ENCODE measurements around the gene COMMD4. TPM values are rescaled to one million over a fixed set of nuclear protein-coding genes. Genes with fewer than 3 reads are reported as not detected.

The COMMD4 gene
- total and polyA plus RNA-seq, 10 of the 15 experiments (the other 5 are each of a cell fraction or from before 2014, with no cell fraction given) = 14.5 to 118 (median 75.3) TPM

- Histone ChIP-seq H3K9ac (ENCODE audit: control insufficient read depth, insufficient read depth, low read length) (no peak overlapping the region), H3K9me3 (replicated peaks; ENCODE audit: control insufficient read depth, insufficient read depth, low read length) (no peaks in the 10 kb centered on the region), H3K4me3 (no peak overlapping the region), H3K4me2 (ENCODE audit: control insufficient read depth, insufficient read depth) (no peak overlapping the region), H4K20me1 (ENCODE audit: control insufficient read depth, insufficient read depth) (no peaks in the 10 kb centered on the region), H3K27ac (ENCODE audit: control insufficient read depth, insufficient read depth) (no peak overlapping the region), H3K79me2 (ENCODE audit: control insufficient read depth, insufficient read depth, low read length) (no peaks in the 10 kb centered on the region), H2AFZ (ENCODE audit: control insufficient read depth, low read depth, low read length) (no peak overlapping the region), H3K36me3 (ENCODE audit: control insufficient read depth in 2 of 2, insufficient read depth in 2 of 2, low read length in 1 of 2) (no peaks in the 10 kb centered on the region), H3K27me3 (replicated peaks in 1 of 2; ENCODE audit: control insufficient read depth in 2 of 2, insufficient read depth in 2 of 2, low read length in 1 of 2) (no peaks in the 10 kb centered on the region), H3K4me1 (ENCODE audit: control insufficient read depth, insufficient read depth, low read length) (no peaks in the 10 kb centered on the region)
- ChIA-PET POLR2A (no interaction called here), CTCF (interaction anchor here (2.9 kb wide), 1 partner anchor 40 kb away, joined by 8 read pairs; the partner anchor contains the start of gene MAN2C1), RAD21 (ENCODE audit: unreplicated experiment) (no interaction called here), SMC1A (ENCODE audit: uncharacterized antibody, unreplicated experiment) (interaction anchor here (1.0 kb wide), 1 partner anchor 20 kb away, joined by 3 read pairs; no protein-coding TSS in a partner anchor)
- intact Hi-C loops (cut with micrococcal nuclease; ENCODE audit: unreplicated experiment) (no loop called here), in situ Hi-C loops (cut with MboI) (no loop called here)
- BruUV-seq (replicated peaks) = no TSS peak
- ATAC-seq (no peak), DNase-seq (ENCODE audit: low read depth, low spot score) (no peak), FAIRE-seq (no peak)
- WGBS (ENCODE audit: insufficient coverage, insufficient replicate concordance, low lambda C conversion rate, missing lambda C conversion rate) = 37% methylated on average over 10 of the region's 10 CpGs
- TF ChIP-seq SKIL (IDR thresholded peaks at IDR 0.05; ENCODE audit: low read depth, poor library complexity, severe bottlenecking) = no peak
- TF ChIP-seq CBFB (IDR thresholded peaks at IDR 0.05; ENCODE audit: low read depth) = no peak
- no peak for TF ChIP-seq RFX5 (IDR thresholded peaks at IDR 0.05; ENCODE audit: low read depth, low read length)
- no peak for TF ChIP-seq MXI1 (IDR thresholded peaks at IDR 0.05; ENCODE audit: low read depth, low read length)
- no peak for TF ChIP-seq IRF3 (IDR thresholded peaks at IDR 0.05)
Observed at GRCh38 chr15:75328493-75329314, 7.2 kb upstream of the COMMD4 start.

All from GM12878 (cell line).